Testis (tissue), 2 donors: Measurements from ENCODE around the gene RMI2.
A peak's percentile ranks its signal among the peaks of the same experiment; 100 is the strongest.

Source experiments
- POLR2A ChIP-seq: fragments of 450-650 bp; IDR thresholded peaks from one replicate; pipeline ENCODE4 v1.6.1; 2017; ENCODE audit warnings: antibody characterized with exemption, mild to moderate bottlenecking, moderate library complexity
- TF ChIP-seq, protein P1 (sequence below), 3 experiments: fragments of 450-650 bp in 2 of 3; fragments of 200-600 bp in 1 of 3; sonication (generic) in 1 of 3; IDR thresholded peaks; one replicate each; pipeline ENCODE4 v1.5.1; 2016 to 2019; ENCODE audit warnings: antibody characterized with exemption in 3 of 3, mild to moderate bottlenecking in 2 of 3, moderate library complexity in 1 of 3

DNA sequence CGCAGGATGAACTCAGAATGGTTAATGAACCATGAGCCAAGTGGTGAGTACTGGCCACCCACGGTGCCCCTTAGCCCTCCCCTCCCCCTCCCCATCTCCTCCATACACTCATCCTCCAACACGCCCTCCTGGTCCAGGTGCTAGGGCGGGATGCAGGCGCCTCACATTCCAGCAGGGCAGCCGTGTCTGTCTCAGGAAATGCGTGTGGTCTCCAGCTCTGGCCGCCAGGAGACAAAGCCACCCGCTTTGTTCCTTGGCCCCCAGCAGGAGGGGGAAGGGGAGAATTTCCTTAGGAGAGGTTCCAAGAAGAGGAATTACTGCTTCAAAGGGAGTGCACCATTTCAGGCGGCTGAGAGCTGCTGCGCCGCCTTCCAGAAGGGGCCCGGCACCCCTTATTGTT is 29.7 kb upstream of the RMI2 start:
- TF ChIP-seq, protein P1, sequence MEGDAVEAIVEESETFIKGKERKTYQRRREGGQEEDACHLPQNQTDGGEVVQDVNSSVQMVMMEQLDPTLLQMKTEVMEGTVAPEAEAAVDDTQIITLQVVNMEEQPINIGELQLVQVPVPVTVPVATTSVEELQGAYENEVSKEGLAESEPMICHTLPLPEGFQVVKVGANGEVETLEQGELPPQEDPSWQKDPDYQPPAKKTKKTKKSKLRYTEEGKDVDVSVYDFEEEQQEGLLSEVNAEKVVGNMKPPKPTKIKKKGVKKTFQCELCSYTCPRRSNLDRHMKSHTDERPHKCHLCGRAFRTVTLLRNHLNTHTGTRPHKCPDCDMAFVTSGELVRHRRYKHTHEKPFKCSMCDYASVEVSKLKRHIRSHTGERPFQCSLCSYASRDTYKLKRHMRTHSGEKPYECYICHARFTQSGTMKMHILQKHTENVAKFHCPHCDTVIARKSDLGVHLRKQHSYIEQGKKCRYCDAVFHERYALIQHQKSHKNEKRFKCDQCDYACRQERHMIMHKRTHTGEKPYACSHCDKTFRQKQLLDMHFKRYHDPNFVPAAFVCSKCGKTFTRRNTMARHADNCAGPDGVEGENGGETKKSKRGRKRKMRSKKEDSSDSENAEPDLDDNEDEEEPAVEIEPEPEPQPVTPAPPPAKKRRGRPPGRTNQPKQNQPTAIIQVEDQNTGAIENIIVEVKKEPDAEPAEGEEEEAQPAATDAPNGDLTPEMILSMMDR (IDR thresholded peaks at IDR 0.05): peak in 1 of 3 experiments; percentile 42
- TF ChIP-seq POLR2A: no peak
